Fibroblast of pulmonary artery (primary cell): ENCODE data around the gene ZNF780B.

ENCODE experiments used
- DNase-seq: peaks from one replicate; pipeline ENCODE4 v3.0.0-alpha.2; 2010; ENCODE audit warnings: low read depth
- H3K4me3 ChIP-seq: replicated peaks from 2 replicates; pipeline ENCODE4 v1.5.1; 2011; ENCODE audit warnings: low read depth, mild to moderate bottlenecking, control low read depth, low read length, moderate library complexity
- TF ChIP-seq, protein P1 (sequence below): IDR thresholded peaks from 2 replicates; pipeline ENCODE4 v1.5.1; 2011; ENCODE audit warnings: mild to moderate bottlenecking, control low read depth, low read length, inconsistent platforms; ENCODE audit errors: missing control alignments

The ZNF780B gene

DNA sequence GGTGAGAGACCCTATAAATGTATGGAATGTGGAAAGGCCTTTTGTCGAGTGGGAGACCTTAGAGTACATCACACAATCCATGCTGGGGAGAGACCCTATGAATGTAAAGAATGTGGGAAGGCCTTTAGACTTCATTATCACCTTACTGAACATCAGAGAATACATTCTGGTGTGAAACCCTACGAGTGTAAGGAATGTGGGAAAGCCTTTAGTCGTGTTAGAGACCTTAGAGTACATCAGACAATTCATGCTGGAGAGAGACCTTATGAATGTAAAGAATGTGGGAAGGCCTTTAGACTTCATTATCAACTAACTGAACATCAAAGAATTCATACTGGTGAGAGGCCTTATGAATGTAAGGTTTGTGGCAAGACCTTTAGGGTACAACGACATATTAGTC is 42.0 kb downstream of the ZNF780B start:
- no peak overlapping the region for H3K4me3 ChIP-seq
- TF ChIP-seq, protein P1, sequence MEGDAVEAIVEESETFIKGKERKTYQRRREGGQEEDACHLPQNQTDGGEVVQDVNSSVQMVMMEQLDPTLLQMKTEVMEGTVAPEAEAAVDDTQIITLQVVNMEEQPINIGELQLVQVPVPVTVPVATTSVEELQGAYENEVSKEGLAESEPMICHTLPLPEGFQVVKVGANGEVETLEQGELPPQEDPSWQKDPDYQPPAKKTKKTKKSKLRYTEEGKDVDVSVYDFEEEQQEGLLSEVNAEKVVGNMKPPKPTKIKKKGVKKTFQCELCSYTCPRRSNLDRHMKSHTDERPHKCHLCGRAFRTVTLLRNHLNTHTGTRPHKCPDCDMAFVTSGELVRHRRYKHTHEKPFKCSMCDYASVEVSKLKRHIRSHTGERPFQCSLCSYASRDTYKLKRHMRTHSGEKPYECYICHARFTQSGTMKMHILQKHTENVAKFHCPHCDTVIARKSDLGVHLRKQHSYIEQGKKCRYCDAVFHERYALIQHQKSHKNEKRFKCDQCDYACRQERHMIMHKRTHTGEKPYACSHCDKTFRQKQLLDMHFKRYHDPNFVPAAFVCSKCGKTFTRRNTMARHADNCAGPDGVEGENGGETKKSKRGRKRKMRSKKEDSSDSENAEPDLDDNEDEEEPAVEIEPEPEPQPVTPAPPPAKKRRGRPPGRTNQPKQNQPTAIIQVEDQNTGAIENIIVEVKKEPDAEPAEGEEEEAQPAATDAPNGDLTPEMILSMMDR, result no peak
- DNase-seq, result no peak

DNA sequence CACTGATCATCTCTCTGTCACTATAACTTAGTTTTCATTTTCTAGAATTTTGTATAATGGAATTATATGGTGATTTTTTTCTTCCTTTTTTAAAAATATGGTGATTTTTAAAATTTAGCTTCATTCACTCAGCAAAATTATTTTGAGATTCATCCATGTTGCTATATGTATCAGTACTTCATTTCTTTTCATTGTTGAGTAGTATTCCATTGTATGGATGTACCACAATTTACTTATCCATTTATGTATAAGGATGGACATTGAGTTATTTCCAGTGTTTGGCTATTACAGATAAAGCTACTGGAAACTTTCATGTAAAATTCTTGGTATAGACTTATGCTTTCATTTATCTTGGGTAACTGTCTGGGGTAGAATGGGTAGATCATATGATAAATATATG is 46.4 kb downstream of the ZNF780B start:
- TF ChIP-seq, protein P1, result no peak
- H3K4me3 ChIP-seq, result no peak overlapping the region
- no peak for DNase-seq

DNA sequence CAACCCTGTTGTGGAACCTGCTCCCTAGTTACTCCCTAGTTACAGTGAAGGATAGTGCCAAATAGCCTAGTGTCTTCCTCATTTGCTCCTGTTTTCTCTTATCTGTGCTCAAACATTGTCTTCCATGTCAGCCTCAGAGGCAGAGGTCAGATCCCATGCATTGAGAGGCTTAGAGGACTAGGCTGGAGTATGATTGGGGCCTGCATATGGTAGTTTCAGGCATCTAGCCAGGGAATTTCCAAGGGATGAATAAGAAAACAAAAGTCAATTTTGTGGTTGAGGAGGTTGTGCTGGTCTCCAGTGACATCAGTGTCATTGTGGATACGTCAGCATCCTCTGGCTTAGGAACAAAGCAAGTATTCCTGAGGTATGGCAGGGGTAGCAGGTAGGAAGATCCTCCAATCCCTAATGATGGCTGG is 49.7 kb downstream of the ZNF780B start:
- TF ChIP-seq, protein P1, result no peak
- DNase-seq, result peak; percentile 84
- no peak overlapping the region for H3K4me3 ChIP-seq

DNA sequence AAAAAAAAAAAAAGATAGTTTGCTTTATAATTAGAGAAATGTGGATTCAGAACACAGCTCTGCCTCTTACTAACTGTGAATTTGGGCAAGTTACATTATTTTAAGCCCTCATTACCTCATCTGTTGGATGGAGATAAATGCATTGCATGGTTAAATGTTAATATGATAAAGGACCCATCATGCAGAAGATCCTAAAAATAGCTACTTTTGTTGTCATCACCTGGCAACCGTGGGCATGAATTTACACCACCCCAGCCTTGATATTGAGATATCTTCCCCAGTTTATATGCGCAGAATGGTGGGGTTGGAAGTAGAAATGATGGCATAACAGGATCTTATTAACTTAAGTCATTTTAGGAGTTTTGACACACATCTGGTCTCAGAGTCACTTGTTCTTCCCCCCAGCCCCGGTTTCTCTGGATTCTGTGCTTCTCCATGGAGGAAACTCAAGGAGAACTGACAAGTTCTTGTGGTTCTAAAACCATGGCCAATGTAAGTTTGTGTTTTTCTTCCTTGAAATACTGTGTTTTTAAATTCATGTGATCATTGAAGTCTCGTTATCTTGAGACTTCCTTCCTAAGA is 50.2 kb downstream of the ZNF780B start:
- DNase-seq, result no peak
- H3K4me3 ChIP-seq, result no peak overlapping the region
- TF ChIP-seq, protein P1, result no peak

DNA sequence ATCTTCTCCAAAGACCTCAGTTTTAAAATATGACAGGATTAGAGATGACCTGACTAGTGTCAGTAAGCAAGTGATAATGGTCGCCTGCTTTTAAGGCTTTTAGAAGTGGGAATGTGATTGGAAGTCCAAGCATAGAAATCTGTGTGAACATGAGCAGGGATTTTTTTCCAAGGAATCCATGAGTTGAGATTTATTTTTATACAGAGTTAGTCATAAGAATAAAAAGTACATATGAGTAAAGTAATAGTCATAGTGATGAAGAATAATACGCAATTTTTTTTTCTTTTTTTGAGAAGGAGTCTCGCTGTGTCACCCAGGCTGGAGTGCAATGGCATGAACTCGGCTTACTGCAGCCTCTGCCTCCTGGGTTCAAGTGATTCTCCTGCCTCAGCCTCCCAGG is 57.5 kb downstream of the ZNF780B start:
- no peak for DNase-seq
- TF ChIP-seq, protein P1, result no peak
- H3K4me3 ChIP-seq, result no peak overlapping the region

DNA sequence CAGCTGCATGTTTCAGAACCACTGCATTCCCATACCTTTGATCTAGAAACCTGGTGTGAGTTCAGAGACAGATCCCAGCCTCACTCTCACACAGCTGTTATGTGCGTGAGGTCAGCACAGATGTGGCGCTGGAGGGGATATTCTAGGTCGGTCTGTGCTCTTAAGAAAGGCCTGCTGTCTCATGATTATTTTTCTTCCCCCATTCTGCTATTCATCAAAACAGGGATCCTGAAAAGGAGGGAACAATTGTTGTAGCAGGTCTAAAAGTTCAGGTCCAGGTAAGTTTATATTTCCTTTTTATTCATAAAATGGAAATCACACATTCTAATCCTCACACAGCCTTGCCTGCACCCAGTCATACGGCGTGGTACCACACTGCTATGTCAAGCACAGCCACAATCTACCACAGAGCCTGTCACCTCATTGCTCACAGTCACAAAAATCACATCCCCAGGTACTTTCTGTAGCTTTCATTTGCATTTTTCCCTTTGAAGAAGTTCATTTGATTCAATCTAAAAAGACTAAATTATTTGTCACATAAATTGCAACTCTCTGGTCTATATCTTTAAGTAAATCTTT is 58.3 kb downstream of the ZNF780B start:
- H3K4me3 ChIP-seq, result peak overlapping the region; percentile 90
- TF ChIP-seq, protein P1, result no peak
- DNase-seq, result peak; percentile 12
